SK-N-MC (cell line): Measurements from ENCODE around the gene ABHD12.

Experiments
- DNase-seq: peaks from one replicate; pipeline ENCODE4 v3.0.0-alpha.2; 2011; ENCODE audit warnings: low read depth, low spot score
- H3K27ac ChIP-seq: fragments of 200-600 bp; sonication (generic); 2 replicates; pipeline ENCODE4 v1.5.1; 2016; ENCODE audit warnings: mixed run types
- H3K36me3 ChIP-seq: fragments of 200-600 bp; sonication (generic); 2 replicates; pipeline ENCODE4 v1.6.1; 2017; ENCODE audit warnings: antibody characterized with exemption, low read length, mixed read lengths; ENCODE audit not compliant: insufficient read depth
- H3K4me3 ChIP-seq: fragments of 200-600 bp; sonication (generic); 2 replicates; pipeline ENCODE4 v1.5.1; 2016
- H3K9ac ChIP-seq: fragments of 200-600 bp; sonication (generic); 2 replicates; pipeline ENCODE4 v1.8.0; 2017; ENCODE audit warnings: mixed run types, mixed read lengths; ENCODE audit not compliant: insufficient read length
- H3K9me3 ChIP-seq: fragments of 200-600 bp; sonication (generic); 2 replicates; pipeline ENCODE4 v1.6.1; 2017; ENCODE audit warnings: low read depth, mild to moderate bottlenecking, antibody characterized with exemption, low read length, moderate library complexity, mixed read lengths
- EZH2 ChIP-seq: fragments of 200-600 bp; sonication (generic); IDR thresholded peaks from one replicate; pipeline ENCODE4 v1.6.1; 2017; ENCODE audit warnings: antibody characterized with exemption
- FOXP2 ChIP-seq: optimal IDR thresholded peaks from 2 replicates; pipeline ENCODE3; 2011; ENCODE audit warnings: mild to moderate bottlenecking, moderate library complexity; ENCODE audit not compliant: insufficient read depth; ENCODE audit errors: extremely low read length, control extremely low read depth
- POLR2AphosphoS5 ChIP-seq: IDR thresholded peaks from 2 replicates; pipeline ENCODE4 v1.6.1; 2012; ENCODE audit warnings: mild to moderate bottlenecking, low read depth, low read length, borderline replicate concordance

Gene ABHD12

DNA sequence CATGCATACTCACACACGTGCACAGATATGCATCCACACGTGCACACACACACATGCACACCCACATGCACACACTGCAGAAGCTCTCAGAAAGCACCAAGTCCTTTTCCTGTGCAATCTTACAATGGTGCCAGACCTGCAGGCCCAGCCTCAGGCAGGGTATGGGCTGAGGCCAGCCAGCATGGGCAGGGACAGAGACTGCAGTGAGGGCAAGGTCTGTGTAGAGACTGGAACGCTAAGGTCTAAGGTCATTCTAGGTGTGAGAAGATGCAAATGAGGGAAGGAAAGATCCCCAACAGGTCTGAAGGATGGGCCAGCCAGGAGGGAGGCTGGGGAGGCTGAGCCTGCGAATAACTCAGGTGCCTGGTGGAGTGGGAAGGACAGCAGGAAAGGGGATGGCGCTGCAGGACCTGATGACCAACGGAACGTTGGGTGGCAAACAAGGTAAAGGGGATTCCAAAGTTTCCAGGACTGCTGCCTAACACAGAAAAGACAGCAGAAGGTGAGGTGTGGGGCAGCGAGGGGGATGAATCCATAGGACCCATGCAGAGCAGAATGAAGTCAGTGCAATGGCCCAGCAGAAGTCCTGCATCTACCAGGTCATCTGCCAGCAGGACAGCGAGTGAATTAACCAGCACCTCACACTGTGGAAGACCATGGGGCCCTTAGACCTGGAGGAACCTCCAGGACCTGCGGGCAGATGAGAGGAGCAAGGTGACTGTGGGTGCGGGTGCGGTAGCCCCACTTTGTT lies 67.0 kb downstream of the ABHD12 start:
- Histone ChIP-seq H3K9me3 (no peaks in the 10 kb centered on the region), H3K9ac (no peak overlapping the region), H3K27ac (no peak overlapping the region), H3K36me3 (peaks cover 7% of the 10 kb centered on the region; the same call in 1 of the 2 replicates), H3K4me3 (no peak overlapping the region)
- TF ChIP-seq FOXP2 (no peak), EZH2 (no peak), POLR2AphosphoS5 (no peak)
- DNase-seq = no peak

DNA sequence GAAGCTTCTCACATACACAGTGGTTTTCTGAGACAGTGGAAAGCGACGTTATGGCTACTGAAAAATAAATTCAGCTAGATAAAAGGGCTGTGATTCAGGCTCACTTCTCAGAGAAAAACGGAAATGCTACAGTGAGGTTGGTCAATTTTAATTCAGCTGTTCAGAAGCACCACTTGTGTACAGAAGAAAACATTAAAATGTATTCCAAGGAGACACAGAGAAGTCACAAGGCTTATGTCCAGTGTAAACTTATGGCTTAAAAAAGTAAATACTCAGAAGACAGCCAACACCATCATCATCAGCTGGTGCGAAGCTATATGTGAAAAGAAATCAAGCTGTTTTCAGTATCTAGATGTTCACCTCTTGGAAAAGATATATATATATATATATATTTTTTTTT lies 68.6 kb downstream of the ABHD12 start:
- Histone ChIP-seq H3K36me3 (peaks cover 7% of the 10 kb centered on the region; the same call in 1 of the 2 replicates), H3K4me3 (no peak overlapping the region), H3K27ac (no peak overlapping the region), H3K9ac (no peak overlapping the region), H3K9me3 (no peaks in the 10 kb centered on the region)
- DNase-seq = no peak
- TF ChIP-seq EZH2 (no peak), POLR2AphosphoS5 (no peak), FOXP2 (no peak)

DNA sequence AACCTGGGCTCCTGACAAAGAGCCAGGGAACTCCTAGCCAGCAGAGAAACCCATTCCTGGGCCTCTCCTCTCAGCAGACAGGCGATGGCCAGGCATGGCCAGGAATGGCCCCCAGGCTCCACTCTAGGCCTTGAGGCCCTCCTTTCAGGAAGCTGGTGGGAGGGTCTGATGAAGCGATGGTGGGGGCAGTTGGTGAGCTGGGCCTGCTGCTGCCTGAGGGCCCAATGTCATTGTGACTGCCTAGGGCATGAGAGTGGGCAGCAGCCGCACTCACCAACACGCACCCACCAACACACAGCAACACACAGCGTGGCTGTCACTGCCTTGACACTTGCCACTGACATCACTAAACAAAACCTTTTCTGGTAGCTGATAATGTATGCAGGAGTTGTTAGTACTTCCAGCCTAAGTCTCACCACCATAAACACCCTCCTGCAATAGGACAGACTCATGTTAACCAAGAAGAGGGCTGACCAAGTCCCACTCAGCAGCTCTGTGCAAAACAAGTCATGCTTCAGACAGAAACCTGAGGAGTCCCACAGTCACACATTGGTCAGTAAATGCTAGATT lies 69.3 kb downstream of the ABHD12 start:
- no peak overlapping the region for H3K27ac ChIP-seq
- no peak overlapping the region for H3K4me3 ChIP-seq
- no peak for TF ChIP-seq POLR2AphosphoS5
- no peak for TF ChIP-seq FOXP2
- no peak for TF ChIP-seq EZH2
- DNase-seq = no peak
- H3K36me3 ChIP-seq = peaks cover 7% of the 10 kb centered on the region; the same call in 1 of the 2 replicates
- H3K9me3 ChIP-seq = no peaks in the 10 kb centered on the region
- H3K9ac ChIP-seq = no peak overlapping the region

DNA sequence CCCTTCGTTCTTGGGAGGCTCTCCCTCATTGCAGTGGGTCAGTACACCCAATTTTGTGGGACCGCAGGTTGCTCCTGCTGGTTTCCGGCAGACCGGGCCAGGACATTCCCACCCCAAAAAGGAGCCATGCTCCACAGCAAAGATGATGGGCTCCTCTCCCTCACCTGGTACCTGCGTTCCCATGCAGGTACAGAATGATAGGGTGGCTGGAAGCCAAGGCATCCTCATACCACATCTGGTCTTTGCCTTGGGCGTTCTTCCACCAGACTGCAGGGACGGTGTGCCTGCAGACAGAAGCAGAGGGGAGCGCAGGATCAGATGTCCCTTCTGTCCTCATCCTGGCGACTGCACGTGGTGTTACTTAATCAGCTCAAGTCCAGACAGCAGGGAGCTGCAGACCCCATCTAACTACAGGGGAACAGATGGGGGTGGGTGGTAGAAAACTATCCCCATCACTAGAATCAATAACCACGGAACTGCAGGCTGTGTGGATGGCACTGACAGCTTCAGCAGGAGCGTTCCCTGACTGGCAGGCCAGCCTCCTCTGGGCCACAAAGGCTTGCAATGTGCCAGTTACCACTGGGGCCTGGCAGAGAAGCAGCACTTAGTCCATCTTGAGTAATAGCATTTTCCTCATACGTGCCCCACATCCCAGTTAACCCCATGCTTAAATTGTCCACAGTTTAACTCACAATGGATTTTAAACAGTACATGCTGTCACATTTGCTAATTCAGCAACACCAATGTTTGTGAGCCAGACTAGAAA lies 70.4 kb downstream of the ABHD12 start:
- Histone ChIP-seq H3K9me3 (no peaks in the 10 kb centered on the region), H3K27ac (no peak overlapping the region), H3K4me3 (no peak overlapping the region), H3K36me3 (peaks cover 7% of the 10 kb centered on the region; the same call in 1 of the 2 replicates), H3K9ac (no peak overlapping the region)
- TF ChIP-seq POLR2AphosphoS5 = no peak
- no peak for TF ChIP-seq EZH2
- no peak for TF ChIP-seq FOXP2
- no peak for DNase-seq

DNA sequence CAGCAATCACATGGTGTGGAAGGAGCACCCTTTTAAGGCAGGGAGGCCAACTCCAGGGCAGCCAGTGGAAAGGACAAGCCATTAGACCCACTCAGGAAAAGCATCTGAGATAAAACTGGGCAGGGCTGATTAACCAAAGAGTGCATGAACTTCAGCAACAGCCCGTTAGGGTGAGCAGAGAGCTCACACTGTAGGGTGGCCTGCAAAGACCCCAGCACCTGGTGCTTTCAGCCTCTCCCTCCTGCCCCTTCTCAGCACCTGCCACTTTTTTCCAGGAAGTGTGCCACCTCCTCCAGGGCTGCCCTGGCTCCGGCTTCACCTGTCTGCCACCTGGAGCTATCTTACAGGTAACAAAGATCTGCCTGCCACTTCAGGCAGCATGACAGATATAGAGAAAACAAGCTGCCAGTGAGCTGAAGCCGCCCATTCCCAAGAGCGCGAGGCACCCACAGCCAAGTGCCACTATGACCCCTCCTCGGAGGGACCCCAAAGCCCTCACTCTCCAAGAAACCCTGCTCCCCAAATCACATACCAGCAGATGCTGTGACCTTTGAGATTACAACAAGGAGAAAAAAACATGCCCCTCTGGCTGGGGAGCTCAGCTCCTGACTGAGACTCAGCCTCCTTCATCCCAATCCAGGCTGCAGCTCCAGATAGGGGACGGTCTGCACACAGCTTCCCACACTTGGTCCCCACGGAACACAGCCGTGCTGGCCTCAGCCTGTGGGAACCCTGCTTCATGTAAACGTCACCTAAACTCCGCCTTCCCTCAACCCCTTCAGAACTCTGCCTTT lies 71.2 kb downstream of the ABHD12 start:
- TF ChIP-seq FOXP2 (no peak), EZH2 (no peak), POLR2AphosphoS5 (no peak)
- Histone ChIP-seq H3K27ac (no peak overlapping the region), H3K36me3 (peaks cover 7% of the 10 kb centered on the region; the same call in 1 of the 2 replicates), H3K4me3 (no peak overlapping the region), H3K9me3 (no peaks in the 10 kb centered on the region), H3K9ac (no peak overlapping the region)
- DNase-seq = no peak

DNA sequence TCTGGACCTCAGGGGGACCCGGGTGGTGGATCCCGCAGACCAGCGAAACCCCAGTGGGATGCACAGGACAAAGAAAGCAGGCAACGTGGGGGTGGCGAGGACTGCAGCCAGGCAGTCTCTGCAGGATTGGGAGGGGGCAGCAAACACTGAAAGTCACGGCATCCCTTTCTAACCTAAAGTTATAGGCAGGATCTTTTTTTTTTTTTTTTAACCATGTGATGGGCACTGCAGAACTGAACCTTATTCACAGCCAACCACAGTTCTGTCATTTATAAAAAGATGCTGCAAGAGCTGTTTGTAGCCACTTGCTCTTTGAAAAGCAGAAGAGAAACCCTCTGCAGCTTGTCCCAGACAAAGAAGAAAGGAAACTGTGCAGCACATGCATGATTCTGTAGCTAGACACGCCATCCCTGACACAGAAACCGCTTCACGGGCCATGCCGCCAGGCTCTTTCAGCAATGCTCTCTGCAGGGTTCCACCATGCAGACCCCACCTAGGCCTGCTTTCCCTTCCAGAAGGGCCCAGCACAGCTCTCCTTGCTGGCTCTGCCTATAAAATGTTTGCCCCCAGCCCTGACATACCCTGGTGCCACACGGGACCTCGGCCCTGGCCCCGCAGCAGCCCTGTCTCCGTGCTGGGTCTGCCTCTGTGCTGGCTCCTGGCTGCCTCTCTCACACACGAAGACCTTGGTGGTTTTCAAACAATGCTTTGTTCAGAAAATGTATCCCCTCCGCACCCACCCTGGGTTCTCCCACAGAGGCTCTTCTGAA lies 72.0 kb downstream of the ABHD12 start:
- TF ChIP-seq FOXP2 = no peak
- no peak for TF ChIP-seq EZH2
- TF ChIP-seq POLR2AphosphoS5 = no peak
- no peak for DNase-seq
- peaks cover 7% of the 10 kb centered on the region; the same call in 1 of the 2 replicates for H3K36me3 ChIP-seq
- H3K9me3 ChIP-seq = no peaks in the 10 kb centered on the region
- H3K27ac ChIP-seq = no peak overlapping the region
- H3K9ac ChIP-seq = no peak overlapping the region
- no peak overlapping the region for H3K4me3 ChIP-seq

DNA sequence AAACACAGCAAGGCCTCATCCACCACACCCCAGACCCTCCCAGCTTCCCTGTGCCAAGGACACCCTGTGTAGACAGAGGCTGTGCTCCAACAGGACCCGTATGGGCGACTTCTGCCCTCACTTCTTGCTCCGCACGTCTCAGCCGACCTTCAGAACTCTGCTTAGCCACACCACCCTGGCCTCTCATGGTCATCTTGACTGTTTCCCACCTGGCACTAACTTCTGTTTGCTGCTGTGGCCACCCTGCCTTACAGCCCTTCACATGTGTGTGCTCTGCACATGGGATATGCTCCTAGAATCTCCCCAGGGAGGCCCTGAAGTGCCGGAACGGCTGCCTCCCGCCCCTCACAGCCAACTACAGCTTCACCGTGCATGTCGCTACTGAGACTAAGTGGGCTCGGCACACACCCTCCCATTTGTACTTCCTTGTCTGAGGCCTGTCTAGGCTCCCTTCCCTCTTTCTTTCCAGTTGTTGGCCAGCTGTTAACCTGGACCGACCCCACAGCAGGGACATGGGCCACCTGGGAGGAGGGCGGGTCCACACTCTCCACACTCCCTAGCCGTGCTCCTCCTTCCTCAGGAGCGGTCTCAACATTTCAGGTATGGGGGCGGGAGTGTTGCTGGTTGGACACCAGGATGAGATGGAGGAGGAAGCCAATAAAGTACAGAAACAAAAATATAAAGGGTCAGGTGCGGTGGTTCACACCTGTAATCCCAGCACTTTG lies 73.1 kb downstream of the ABHD12 start:
- no peak for DNase-seq
- TF ChIP-seq FOXP2 (no peak), EZH2 (no peak), POLR2AphosphoS5 (no peak)
- Histone ChIP-seq H3K9me3 (no peaks in the 10 kb centered on the region), H3K4me3 (no peak overlapping the region), H3K9ac (no peak overlapping the region), H3K27ac (no peak overlapping the region), H3K36me3 (no peaks in the 10 kb centered on the region; the same call in 1 of the 2 replicates)
